D721Med (cell line): ENCODE measurements around the gene MRPS18A.
"Not testable (repeated sequence)": the region's sequence is repeated elsewhere in the genome, so short reads cannot be mapped to it uniquely, and the experiment has no call there.

ENCODE experiments used
- DNase-seq: peaks from one replicate; pipeline ENCODE4 v3.0.0; 2011; ENCODE audit warnings: low spot score; ENCODE audit not compliant: insufficient read length
- FAIRE-seq: peaks from 2 replicates; lab custom pipeline; 2011; peaks lifted over from hg19 to GRCh38; lab: Jason Lieb, UNC
- CTCF ChIP-seq: IDR thresholded peaks from 2 replicates; pipeline ENCODE4 v1.5.1; 2012; ENCODE audit warnings: mild to moderate bottlenecking, control low read depth; ENCODE audit not compliant: insufficient read depth; ENCODE audit errors: missing control alignments

MRPS18A gene

GRCh38 chr6:43658161-43658560 is 29.4 kb downstream of the MRPS18A start:
- DNase-seq: no peak
- FAIRE-seq: no peak
- no peak for TF ChIP-seq CTCF

- FAIRE-seq (no peak), DNase-seq (no peak)
- TF ChIP-seq CTCF: no peak
Measured at GRCh38 chr6:43657221-43657802, 30.3 kb downstream of the MRPS18A start.

GRCh38 chr6:43652822-43653221 is 34.8 kb downstream of the MRPS18A start:
- DNase-seq, FAIRE-seq: not testable (repeated sequence)

- no peak for TF ChIP-seq CTCF
- FAIRE-seq: no peak
Measured at GRCh38 chr6:43648248-43648647, 39.3 kb downstream of the MRPS18A start.

GRCh38 chr6:43647613-43648012 is 40.0 kb downstream of the MRPS18A start:
- no peak for FAIRE-seq
- DNase-seq: no peak
- TF ChIP-seq CTCF: no peak

More at GRCh38 chr6:43648248-43648647, 39.3 kb downstream of the MRPS18A start:
- DNase-seq: no peak

GRCh38 chr6:43645613-43645964 is 42.0 kb downstream of the MRPS18A start:
- FAIRE-seq: no peak
- no peak for DNase-seq
- TF ChIP-seq CTCF: no peak

GRCh38 chr6:43644940-43645612 is 42.5 kb downstream of the MRPS18A start, which contains the start of gene RSPH9:
Gene RSPH9 (plus strand): TSS chr6:43645036. CDS start chr6:43645099, 63 bp downstream.
- TF ChIP-seq CTCF: no peak
- DNase-seq (no peak), FAIRE-seq (no peak)
